Mesenchymal stem cell (in vitro differentiated cells and primary cell): ENCODE measurements around the gene TSPAN31.

Experiments
- DNase-seq: peaks from one replicate; pipeline ENCODE4 v3.0.0-alpha.2; 2013
- H2AFZ ChIP-seq: one replicate; pipeline ENCODE4 v1.6.1; 2013; ENCODE audit warnings: low read depth, mild to moderate bottlenecking, control low read depth, inconsistent platforms, low read length, moderate library complexity
- H2AK5ac ChIP-seq: 2 replicates; pipeline ENCODE4 v1.6.1; 2013; ENCODE audit warnings: low read length, moderate library complexity, mild to moderate bottlenecking, inconsistent platforms; ENCODE audit not compliant: severe bottlenecking
- H2BK120ac ChIP-seq: one replicate; pipeline ENCODE4 v1.6.1; 2013; ENCODE audit warnings: low read depth, mild to moderate bottlenecking, inconsistent platforms, low read length, moderate library complexity
- H2BK12ac ChIP-seq, 2 experiments: one replicate each; pipeline ENCODE4 v1.6.1; 2013; ENCODE audit warnings: inconsistent platforms in 2 of 2, low read length in 2 of 2, mild to moderate bottlenecking in 2 of 2, moderate library complexity in 2 of 2, control low read depth in 1 of 2
- H2BK15ac ChIP-seq: one replicate; pipeline ENCODE4 v1.6.1; 2013; ENCODE audit warnings: mild to moderate bottlenecking, low read depth, inconsistent platforms; ENCODE audit not compliant: poor library complexity, severe bottlenecking
- H2BK5ac ChIP-seq: 2 replicates; pipeline ENCODE4 v1.6.1; 2013; ENCODE audit warnings: low read depth, mild to moderate bottlenecking, low read length, control low read depth, inconsistent platforms; ENCODE audit not compliant: poor library complexity, severe bottlenecking
- H3K14ac ChIP-seq, 2 experiments: one replicate each; pipeline ENCODE4 v1.6.1; 2013; ENCODE audit warnings: inconsistent platforms in 2 of 2, low read length in 2 of 2, control low read depth in 1 of 2, mild to moderate bottlenecking in 1 of 2, moderate library complexity in 1 of 2
- H3K18ac ChIP-seq, 2 experiments: one replicate each; pipeline ENCODE4 v1.6.1; 2013; ENCODE audit warnings: inconsistent platforms in 2 of 2, low read length in 2 of 2, control low read depth in 1 of 2, low read depth in 1 of 2, mild to moderate bottlenecking in 1 of 2
- H3K23ac ChIP-seq, 2 experiments: one replicate each; pipeline ENCODE4 v1.6.1; 2013; ENCODE audit warnings: inconsistent platforms in 2 of 2, low read length in 2 of 2, mild to moderate bottlenecking in 2 of 2, moderate library complexity in 2 of 2, control low read depth in 1 of 2
- H3K27ac ChIP-seq: 2 replicates; pipeline ENCODE4 v1.5.1; 2013; ENCODE audit warnings: mild to moderate bottlenecking, moderate library complexity, low read length, control low read depth, inconsistent platforms; ENCODE audit not compliant: poor library complexity, severe bottlenecking
- H3K27me3 ChIP-seq, 2 experiments: 2 replicates each; pipeline versions ENCODE4 v1.6.1 to v1.7.0; 2013; ENCODE audit warnings: low read length in 2 of 2, mild to moderate bottlenecking in 2 of 2, moderate library complexity in 2 of 2, control low read depth in 1 of 2, inconsistent platforms in 1 of 2; ENCODE audit not compliant: control insufficient read depth in 1 of 2, insufficient read depth in 1 of 2
- H3K36me3 ChIP-seq, 2 experiments: 2 replicates each; pipeline versions ENCODE4 v1.6.1 to v1.7.0; 2013; ENCODE audit warnings: low read length in 2 of 2, control low read depth in 1 of 2, inconsistent platforms in 1 of 2, low read depth in 1 of 2, mild to moderate bottlenecking in 1 of 2; ENCODE audit not compliant: insufficient read depth in 2 of 2, control insufficient read depth in 1 of 2
- H3K4ac ChIP-seq, 2 experiments: one replicate each; pipeline ENCODE4 v1.6.1; 2013; ENCODE audit warnings: inconsistent platforms in 2 of 2, low read length in 2 of 2, mild to moderate bottlenecking in 2 of 2, moderate library complexity in 2 of 2, control low read depth in 1 of 2, low read depth in 1 of 2
- H3K4me1 ChIP-seq: 2 replicates; pipeline ENCODE4 v1.6.1; 2013; ENCODE audit warnings: low read depth, low read length, control low read depth; ENCODE audit not compliant: control insufficient read depth, insufficient read depth
- H3K4me2 ChIP-seq: 2 replicates; pipeline ENCODE4 v1.6.1; 2013; ENCODE audit warnings: low read length, mild to moderate bottlenecking, inconsistent platforms; ENCODE audit not compliant: poor library complexity, severe bottlenecking
- H3K4me3 ChIP-seq, 2 experiments: 2 replicates each; pipeline versions ENCODE4 v1.5.1 to v1.7.0; 2013; ENCODE audit warnings: low read length in 2 of 2, mild to moderate bottlenecking in 2 of 2, control low read depth in 1 of 2, low read depth in 1 of 2; ENCODE audit not compliant: insufficient read depth in 1 of 2
- H3K79me1 ChIP-seq: replicated peaks from 2 replicates; pipeline ENCODE4 v1.6.1; 2013; ENCODE audit warnings: mild to moderate bottlenecking, control low read depth, low read length, inconsistent platforms; ENCODE audit not compliant: poor library complexity, severe bottlenecking
- H3K9ac ChIP-seq: 2 replicates; pipeline ENCODE4 v1.7.0; 2013; ENCODE audit warnings: mild to moderate bottlenecking, low read length, moderate library complexity
- H3K9me3 ChIP-seq: 2 replicates; pipeline ENCODE4 v1.7.0; 2013; ENCODE audit warnings: mild to moderate bottlenecking, low read length; ENCODE audit not compliant: control insufficient read depth
- H4K8ac ChIP-seq: one replicate; pipeline ENCODE4 v1.6.1; 2013; ENCODE audit warnings: inconsistent platforms, mild to moderate bottlenecking, low read length, moderate library complexity
- H4K91ac ChIP-seq: one replicate; pipeline ENCODE4 v1.6.1; 2013; ENCODE audit warnings: mild to moderate bottlenecking, low read length, inconsistent platforms
- WGBS: methylation state at CpG from one replicate; pipeline ENCODE4 v1.1.7; 2013; ENCODE audit warnings: mixed read lengths; 5-methylcytosine and 5-hydroxymethylcytosine counted together

The TSPAN31 gene

GRCh38 chr12:57756406-57757341 is 11.8 kb downstream of the TSPAN31 start:
- H3K14ac ChIP-seq: no peak overlapping the region
- peaks cover 13 to 25% of the 10 kb centered on the region in 2 experiments for H3K27me3 ChIP-seq
- no peak overlapping the region for H3K23ac ChIP-seq
- peaks cover 0 to 16% of the 10 kb centered on the region in 2 experiments for H3K36me3 ChIP-seq
- no peak overlapping the region for H3K4me3 ChIP-seq
- no peak overlapping the region for H4K91ac ChIP-seq
- 16% methylated on average over 17 of the region's 22 CpGs for WGBS
- H2BK12ac ChIP-seq: no peak overlapping the region
- H2AK5ac ChIP-seq: no peak overlapping the region
- H3K4ac ChIP-seq: no peak overlapping the region
- no peak overlapping the region for H2AFZ ChIP-seq
- peak overlapping the region; percentile 49 for H3K4me2 ChIP-seq
- no peak overlapping the region for H3K27ac ChIP-seq
- no peak overlapping the region for H4K8ac ChIP-seq
- H2BK15ac ChIP-seq: no peak overlapping the region
- no peak overlapping the region for H2BK120ac ChIP-seq
- DNase-seq: peak; percentile 68
- no peaks in the 10 kb centered on the region for H3K79me1 ChIP-seq
- H2BK5ac ChIP-seq: no peak overlapping the region
- H3K9me3 ChIP-seq: no peaks in the 10 kb centered on the region
- peaks cover 12% of the 10 kb centered on the region for H3K4me1 ChIP-seq
- H3K18ac ChIP-seq: no peak overlapping the region
- H3K9ac ChIP-seq: no peak overlapping the region

- peaks cover 12% of the 10 kb centered on the region for H3K4me1 ChIP-seq
- peaks cover 0 to 16% of the 10 kb centered on the region in 2 experiments for H3K36me3 ChIP-seq
- H2BK5ac ChIP-seq: no peak overlapping the region
- no peaks in the 10 kb centered on the region for H3K79me1 ChIP-seq
- H3K27ac ChIP-seq: no peak overlapping the region
- H2BK12ac ChIP-seq: no peak overlapping the region
- H3K18ac ChIP-seq: no peak overlapping the region
- no peak overlapping the region for H2BK120ac ChIP-seq
- no peak overlapping the region for H3K9ac ChIP-seq
- no peak overlapping the region for H2AK5ac ChIP-seq
- H4K91ac ChIP-seq: no peak overlapping the region
- no peak overlapping the region for H3K4me2 ChIP-seq
- H4K8ac ChIP-seq: no peak overlapping the region
- no peak overlapping the region for H3K4ac ChIP-seq
- no peak overlapping the region for H3K14ac ChIP-seq
- H2AFZ ChIP-seq: no peak overlapping the region
- H3K4me3 ChIP-seq: no peak overlapping the region
- H3K9me3 ChIP-seq: no peaks in the 10 kb centered on the region
- 88% methylated on average over 3 of the region's 4 CpGs for WGBS
- no peak for DNase-seq
- peaks cover 16 to 31% of the 10 kb centered on the region in 2 experiments for H3K27me3 ChIP-seq
- H3K23ac ChIP-seq: no peak overlapping the region
- H2BK15ac ChIP-seq: no peak overlapping the region
These were observed 12.9 kb downstream of the TSPAN31 start for GRCh38 chr12:57757771-57758170.

- Histone ChIP-seq H3K4ac (no peak overlapping the region), H4K91ac (no peak overlapping the region), H2BK15ac (no peak overlapping the region), H3K79me1 (no peaks in the 10 kb centered on the region), H3K27ac (no peak overlapping the region), H2BK120ac (no peak overlapping the region), H3K23ac (no peak overlapping the region), H3K36me3 (peaks cover 0 to 16% of the 10 kb centered on the region in 2 experiments), H3K14ac (no peak overlapping the region), H2AK5ac (no peak overlapping the region), H3K27me3 (peaks cover 24 to 38% of the 10 kb centered on the region in 2 experiments), H2BK12ac (no peak overlapping the region), H3K4me1 (peaks cover 12% of the 10 kb centered on the region), H3K9me3 (no peaks in the 10 kb centered on the region), H2BK5ac (no peak overlapping the region), H3K18ac (no peak overlapping the region), H3K4me2 (no peak overlapping the region), H4K8ac (no peak overlapping the region), H2AFZ (no peak overlapping the region), H3K9ac (no peak overlapping the region), H3K4me3 (no peak overlapping the region)
- no peak for DNase-seq
- WGBS: 86% methylated on average over 25 of the region's 25 CpGs
These were observed 13.9 kb downstream of the TSPAN31 start for GRCh38 chr12:57758552-57759359.
